Spleen (tissue), 7 donors: ENCODE data around the gene FXYD5.

Experiments used
- POLR2A ChIP-seq, 3 donors: fragments of 450-650 bp; IDR thresholded peaks; one replicate each; pipeline ENCODE4 v1.5.1; 2017; ENCODE audit warnings: antibody characterized with exemption in 3 of 3, mild to moderate bottlenecking in 1 of 3
- TF ChIP-seq, protein P1 (sequence below), 11 experiments: fragments of 200-600 bp in 7 of 11; fragments of 450-650 bp in 4 of 11; sonication (generic) in 4 of 11; IDR thresholded peaks in 8 of 11; conservative IDR thresholded peaks in 3 of 11; 1 replicate in 7 of 11; 2 replicates in 4 of 11; pipeline versions ENCODE4 v1.4.0 to v1.8.0; 2016 to 2021; ENCODE audit warnings: antibody characterized with exemption in 11 of 11, inconsistent platforms in 4 of 11, mild to moderate bottlenecking in 1 of 11
- donor health status: DM: no; HTN: no; CAD: no; lungs with moderate emphysema.
- donor health status: DM: no; HTN: no; CAD: no.
- donor health status: DM: no; HTN: no; CAD: no.

DNA sequence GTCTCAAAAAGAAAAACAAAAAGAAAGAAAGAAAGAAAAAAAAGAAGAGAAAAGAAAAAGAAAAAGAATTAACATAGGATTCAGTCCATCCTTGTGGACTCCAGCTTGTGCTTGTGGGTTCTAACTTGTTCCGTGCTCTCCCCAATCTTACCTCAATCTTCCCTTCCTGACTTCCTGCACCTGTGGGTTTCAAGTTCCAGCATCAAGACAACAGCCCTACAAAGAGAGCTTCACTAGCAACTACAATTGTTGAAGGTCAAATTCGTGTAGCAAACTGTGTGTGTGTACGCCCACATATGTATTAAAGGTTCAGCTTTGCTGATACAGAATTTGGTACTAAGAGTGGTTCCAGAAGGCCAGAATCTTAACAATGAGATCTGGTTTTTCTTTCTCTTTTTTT lies 25.3 kb downstream of the FXYD5 start:
- TF ChIP-seq, protein P1, sequence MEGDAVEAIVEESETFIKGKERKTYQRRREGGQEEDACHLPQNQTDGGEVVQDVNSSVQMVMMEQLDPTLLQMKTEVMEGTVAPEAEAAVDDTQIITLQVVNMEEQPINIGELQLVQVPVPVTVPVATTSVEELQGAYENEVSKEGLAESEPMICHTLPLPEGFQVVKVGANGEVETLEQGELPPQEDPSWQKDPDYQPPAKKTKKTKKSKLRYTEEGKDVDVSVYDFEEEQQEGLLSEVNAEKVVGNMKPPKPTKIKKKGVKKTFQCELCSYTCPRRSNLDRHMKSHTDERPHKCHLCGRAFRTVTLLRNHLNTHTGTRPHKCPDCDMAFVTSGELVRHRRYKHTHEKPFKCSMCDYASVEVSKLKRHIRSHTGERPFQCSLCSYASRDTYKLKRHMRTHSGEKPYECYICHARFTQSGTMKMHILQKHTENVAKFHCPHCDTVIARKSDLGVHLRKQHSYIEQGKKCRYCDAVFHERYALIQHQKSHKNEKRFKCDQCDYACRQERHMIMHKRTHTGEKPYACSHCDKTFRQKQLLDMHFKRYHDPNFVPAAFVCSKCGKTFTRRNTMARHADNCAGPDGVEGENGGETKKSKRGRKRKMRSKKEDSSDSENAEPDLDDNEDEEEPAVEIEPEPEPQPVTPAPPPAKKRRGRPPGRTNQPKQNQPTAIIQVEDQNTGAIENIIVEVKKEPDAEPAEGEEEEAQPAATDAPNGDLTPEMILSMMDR (IDR thresholded peaks at IDR 0.05 in 8 of 11, conservative IDR thresholded peaks at IDR 0.05 in 3 of 11) = no peak
- no peak for TF ChIP-seq POLR2A (IDR thresholded peaks at IDR 0.05)
